Chondrocyte (in vitro differentiated cells): ENCODE results near the gene CCDC6. TPM values are rescaled to one million over a fixed set of nuclear protein-coding genes. Genes with fewer than 3 reads are reported as not detected.

Source experiments
- DNase-seq: peaks from one replicate; pipeline ENCODE4 v3.0.0; 2021; ENCODE audit warnings: mixed read lengths, low spot score
- H3K27ac Mint-ChIP-seq: one replicate; pipeline ENCODE4 v1.8.0; 2021; ENCODE audit warnings: mild to moderate bottlenecking, moderate library complexity, mixed read lengths; ENCODE audit not compliant: unreplicated experiment
- H3K27me3 Mint-ChIP-seq: 2 replicates; pipeline ENCODE4 v1.8.0; 2021; ENCODE audit warnings: low read depth, mixed read lengths
- H3K36me3 Mint-ChIP-seq: 2 replicates; pipeline ENCODE4 v1.8.0; 2021; ENCODE audit warnings: low read depth, mixed read lengths
- H3K4me1 Mint-ChIP-seq: 2 replicates; pipeline ENCODE4 v1.8.0; 2021; ENCODE audit warnings: low read depth, mild to moderate bottlenecking, mixed read lengths
- H3K4me3 Mint-ChIP-seq: one replicate; pipeline ENCODE4 v1.8.0; 2021; ENCODE audit warnings: mild to moderate bottlenecking, moderate library complexity, mixed read lengths; ENCODE audit not compliant: unreplicated experiment
- H3K9me3 Mint-ChIP-seq: 2 replicates; pipeline ENCODE4 v1.8.0; 2021; ENCODE audit warnings: low read depth, mixed read lengths
- total RNA-seq: library from RNA; stranded (reverse); gene quantifications from 3 replicates; pipeline ENCODE4 v1.2.1, GENCODE V29; 2021
- TF ChIP-seq, protein P1 (sequence below): fragments of 200-600 bp; sonication (generic); IDR thresholded peaks from 2 replicates; pipeline ENCODE4 v1.5.0; 2021; ENCODE audit warnings: antibody characterized with exemption, mild to moderate bottlenecking, moderate library complexity

CCDC6 gene
- total RNA-seq, 1 donor from 2014 or later, result 59.3 TPM

DNA sequence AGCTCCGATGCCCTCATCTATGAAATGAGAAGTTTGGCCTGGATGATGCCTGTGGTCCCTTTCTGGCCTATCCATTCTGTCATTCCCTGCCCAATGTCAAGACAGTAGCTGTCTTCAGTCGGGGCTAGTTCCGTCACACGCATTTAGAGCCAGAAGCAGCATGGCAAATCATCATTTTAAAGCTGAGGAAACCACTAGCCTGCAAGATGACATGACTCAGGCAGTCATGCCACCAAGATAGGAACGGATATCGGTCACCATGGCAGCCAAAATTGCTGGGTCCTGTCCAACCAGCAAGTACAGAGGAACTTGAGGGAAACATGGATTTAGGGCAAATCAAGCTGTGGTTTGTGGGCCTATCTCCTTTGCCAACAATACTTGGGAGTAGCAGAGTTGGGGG is 88.6 kb downstream of the CCDC6 start:
- Mint-ChIP-seq H3K4me3 (no peak overlapping the region), H3K27me3 (no peaks in the 10 kb centered on the region), H3K4me1 (peaks cover 5% of the 10 kb centered on the region), H3K27ac (no peak overlapping the region), H3K9me3 (no peaks in the 10 kb centered on the region), H3K36me3 (no peaks in the 10 kb centered on the region)
- TF ChIP-seq, protein P1, sequence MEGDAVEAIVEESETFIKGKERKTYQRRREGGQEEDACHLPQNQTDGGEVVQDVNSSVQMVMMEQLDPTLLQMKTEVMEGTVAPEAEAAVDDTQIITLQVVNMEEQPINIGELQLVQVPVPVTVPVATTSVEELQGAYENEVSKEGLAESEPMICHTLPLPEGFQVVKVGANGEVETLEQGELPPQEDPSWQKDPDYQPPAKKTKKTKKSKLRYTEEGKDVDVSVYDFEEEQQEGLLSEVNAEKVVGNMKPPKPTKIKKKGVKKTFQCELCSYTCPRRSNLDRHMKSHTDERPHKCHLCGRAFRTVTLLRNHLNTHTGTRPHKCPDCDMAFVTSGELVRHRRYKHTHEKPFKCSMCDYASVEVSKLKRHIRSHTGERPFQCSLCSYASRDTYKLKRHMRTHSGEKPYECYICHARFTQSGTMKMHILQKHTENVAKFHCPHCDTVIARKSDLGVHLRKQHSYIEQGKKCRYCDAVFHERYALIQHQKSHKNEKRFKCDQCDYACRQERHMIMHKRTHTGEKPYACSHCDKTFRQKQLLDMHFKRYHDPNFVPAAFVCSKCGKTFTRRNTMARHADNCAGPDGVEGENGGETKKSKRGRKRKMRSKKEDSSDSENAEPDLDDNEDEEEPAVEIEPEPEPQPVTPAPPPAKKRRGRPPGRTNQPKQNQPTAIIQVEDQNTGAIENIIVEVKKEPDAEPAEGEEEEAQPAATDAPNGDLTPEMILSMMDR, result no peak
- DNase-seq, result no peak

DNA sequence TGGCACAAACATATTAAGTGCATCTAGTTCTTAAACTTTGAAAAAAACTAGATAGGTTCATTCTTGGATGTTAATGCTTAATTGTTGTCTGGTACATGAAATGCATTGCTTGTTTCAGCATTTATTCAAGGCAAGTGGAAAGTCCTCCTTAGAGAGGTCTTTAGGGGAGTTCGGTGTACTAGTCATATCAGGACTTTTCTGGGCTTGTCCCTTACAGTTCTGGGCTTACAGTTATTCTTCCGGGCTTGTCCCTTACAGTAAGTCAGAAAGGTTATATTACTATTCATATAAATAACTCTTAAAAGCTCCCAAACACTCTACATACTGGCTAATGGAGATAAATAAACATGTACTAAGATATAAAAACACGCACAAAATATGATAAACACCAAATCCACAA is 91.5 kb downstream of the CCDC6 start:
- no peak overlapping the region for H3K27ac Mint-ChIP-seq

DNA sequence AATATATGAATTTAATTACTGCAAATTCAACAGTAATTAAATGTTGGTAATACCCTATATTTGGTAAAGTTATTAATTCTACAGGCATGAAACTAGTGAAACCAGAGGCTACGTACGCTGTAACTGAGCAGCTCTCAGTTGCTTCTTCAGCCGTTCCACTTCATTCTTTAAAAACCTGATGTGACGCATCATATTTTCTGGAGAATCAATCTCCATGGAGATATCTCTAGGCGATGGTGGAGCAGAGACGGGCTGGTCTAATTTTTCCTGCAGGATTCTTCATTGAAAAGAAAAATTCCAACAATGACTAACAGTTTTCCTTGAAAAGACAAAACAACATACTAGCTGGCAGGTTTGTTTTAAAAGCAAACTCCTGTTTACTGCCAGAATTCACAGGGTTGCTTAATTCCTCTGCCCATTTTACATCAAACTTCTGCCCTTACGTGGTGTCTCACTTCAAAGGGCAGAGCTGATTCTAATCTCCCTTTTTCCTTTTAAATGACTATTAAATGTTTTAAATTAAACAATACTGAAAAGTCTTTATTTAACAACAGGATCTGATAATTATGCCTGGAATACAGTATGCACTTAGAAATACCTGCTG is 93.7 kb downstream of the CCDC6 start:
- Mint-ChIP-seq H3K27me3 (no peaks in the 10 kb centered on the region), H3K9me3 (no peaks in the 10 kb centered on the region), H3K4me3 (no peak overlapping the region), H3K36me3 (peaks cover 15% of the 10 kb centered on the region), H3K27ac (no peak overlapping the region), H3K4me1 (peaks cover 12% of the 10 kb centered on the region)
- DNase-seq, result no peak
- TF ChIP-seq, protein P1, result no peak

More for the DNA sequence above, 91.5 kb downstream of the CCDC6 start:
- no peaks in the 10 kb centered on the region for H3K9me3 Mint-ChIP-seq
- TF ChIP-seq, protein P1, result no peak
- H3K4me3 Mint-ChIP-seq, result no peak overlapping the region
- H3K27me3 Mint-ChIP-seq, result no peaks in the 10 kb centered on the region
- peaks cover 5% of the 10 kb centered on the region for H3K4me1 Mint-ChIP-seq
- DNase-seq, result no peak
- peaks cover 8% of the 10 kb centered on the region for H3K36me3 Mint-ChIP-seq

DNA sequence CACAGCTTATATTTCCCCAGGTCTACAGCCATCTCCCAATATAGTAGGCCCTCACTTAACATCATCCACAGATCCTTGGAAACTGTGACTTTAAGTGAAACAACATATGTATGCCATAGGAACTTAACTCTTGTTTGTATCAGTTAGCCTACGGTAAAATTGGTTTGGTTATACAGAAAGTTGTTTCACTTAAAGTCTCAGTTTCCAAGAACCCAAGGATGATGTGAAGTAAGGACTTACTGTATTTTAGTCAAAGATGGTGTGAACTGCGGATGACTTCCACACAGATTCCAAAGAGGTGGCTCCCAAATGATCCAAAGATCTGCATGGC is 96.7 kb downstream of the CCDC6 start:
- Mint-ChIP-seq H3K36me3 (peaks cover 29% of the 10 kb centered on the region), H3K4me3 (no peak overlapping the region), H3K27me3 (no peaks in the 10 kb centered on the region), H3K9me3 (no peaks in the 10 kb centered on the region), H3K4me1 (peaks cover 10% of the 10 kb centered on the region), H3K27ac (no peak overlapping the region)
- TF ChIP-seq, protein P1, result peak; percentile 54
- DNase-seq, result no peak

DNA sequence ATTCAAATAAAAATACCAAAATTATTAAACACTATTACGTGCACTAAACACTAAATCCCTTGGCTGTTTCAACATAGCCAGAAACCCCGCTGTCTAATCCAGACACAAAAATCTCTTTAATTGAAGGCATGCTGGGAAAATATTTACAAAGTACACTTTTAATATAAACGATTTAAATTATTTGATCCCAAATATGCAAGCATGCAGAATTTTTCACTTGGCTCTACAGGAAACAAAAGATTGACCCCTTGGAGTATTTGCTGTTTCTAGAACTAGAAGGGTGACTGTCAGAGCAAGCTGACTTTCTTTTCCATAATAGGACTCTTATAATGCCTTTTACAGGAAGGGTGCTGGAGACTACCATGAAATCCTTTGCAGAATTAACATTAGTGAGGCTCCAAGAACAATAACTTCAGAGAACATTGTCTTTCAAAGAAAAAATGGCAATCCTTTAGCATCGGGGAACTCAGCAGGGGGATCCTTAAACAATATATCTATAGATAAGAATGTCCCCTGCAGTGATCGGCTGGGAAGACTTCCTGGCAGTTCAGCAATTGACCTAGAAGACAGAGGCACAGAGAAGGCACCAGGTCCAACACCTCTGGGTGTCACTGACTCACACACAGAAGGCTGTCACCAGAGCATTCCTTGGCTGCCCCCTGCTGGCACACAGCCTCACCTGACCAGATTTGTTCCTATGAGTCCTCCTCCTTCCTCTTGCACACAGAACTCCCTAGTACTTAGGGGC is 97.3 kb downstream of the CCDC6 start:
- no peak for DNase-seq
- H3K9me3 Mint-ChIP-seq, result no peaks in the 10 kb centered on the region
- TF ChIP-seq, protein P1, result peak; percentile 79
- no peak overlapping the region for H3K4me3 Mint-ChIP-seq
- no peaks in the 10 kb centered on the region for H3K27me3 Mint-ChIP-seq
- peaks cover 34% of the 10 kb centered on the region for H3K36me3 Mint-ChIP-seq
- no peak overlapping the region for H3K27ac Mint-ChIP-seq
- peaks cover 6% of the 10 kb centered on the region for H3K4me1 Mint-ChIP-seq
